Activated naive CD4-positive, alpha-beta T cell treated with anti-CD3 and anti-CD28 coated beads for 36 hours (primary cell): ENCODE results near the gene KLF18. TPM values are rescaled to one million over a fixed set of nuclear protein-coding genes. Genes with fewer than 3 reads are reported as not detected.
"Not testable (repeated sequence)": the region's sequence is repeated elsewhere in the genome, so short reads cannot be mapped to it uniquely, and the experiment has no call there.

Source experiments
- CTCF ChIA-PET: fragments of 350-600 bp; sonication (Branson Sonifier 250); formaldehyde crosslinking; loops from one replicate; lab custom pipeline; 2021; ENCODE audit warnings: antibody characterized with exemption; lab: Charles Lee
- DNase-seq: peaks from one replicate; pipeline ENCODE4 v3.0.0-alpha.2; 2020
- H3K27ac Mint-ChIP-seq: one replicate; pipeline ENCODE4 v1.8.0; 2021; ENCODE audit warnings: mild to moderate bottlenecking, mixed read lengths
- H3K27me3 Mint-ChIP-seq: one replicate; pipeline ENCODE4 v1.8.0; 2021; ENCODE audit warnings: low read depth, mixed read lengths
- H3K36me3 Mint-ChIP-seq: one replicate; pipeline ENCODE4 v1.8.0; 2021; ENCODE audit warnings: low read depth, mixed read lengths
- H3K4me1 Mint-ChIP-seq: one replicate; pipeline ENCODE4 v1.8.0; 2021; ENCODE audit warnings: low read depth, mixed read lengths
- H3K4me3 Mint-ChIP-seq: one replicate; pipeline ENCODE4 v1.8.0; 2021; ENCODE audit warnings: mild to moderate bottlenecking, moderate library complexity, mixed read lengths
- H3K9me3 Mint-ChIP-seq: one replicate; pipeline ENCODE4 v1.8.0; 2021; ENCODE audit warnings: mixed read lengths
- intact Hi-C: fragments of 100-400 bp; cut with micrococcal nuclease; formaldehyde crosslinking; loops from one replicate; pipeline ENCODE4 v1.15.1; 2023
- total RNA-seq, 2 experiments: library from RNA; stranded (reverse); gene quantifications; one replicate each; pipeline ENCODE4 v1.2.3, GENCODE V29; 2021

KLF18 gene
- total RNA-seq, 2 experiments from 2014 or later: not detected

GRCh38 chr1:44144962-44145756 is 3.7 kb upstream of the KLF18 start:
- peaks cover 6% of the 10 kb centered on the region for H3K27me3 Mint-ChIP-seq
- no peaks in the 10 kb centered on the region for H3K4me1 Mint-ChIP-seq
- H3K27ac Mint-ChIP-seq: no peak overlapping the region
- H3K9me3 Mint-ChIP-seq: peaks cover 23% of the 10 kb centered on the region
- peaks cover 2% of the 10 kb centered on the region for H3K36me3 Mint-ChIP-seq
- no peak overlapping the region for H3K4me3 Mint-ChIP-seq
- intact Hi-C loops: no loop called here
- no peak for DNase-seq
- CTCF ChIA-PET: no interaction called here

DNA sequence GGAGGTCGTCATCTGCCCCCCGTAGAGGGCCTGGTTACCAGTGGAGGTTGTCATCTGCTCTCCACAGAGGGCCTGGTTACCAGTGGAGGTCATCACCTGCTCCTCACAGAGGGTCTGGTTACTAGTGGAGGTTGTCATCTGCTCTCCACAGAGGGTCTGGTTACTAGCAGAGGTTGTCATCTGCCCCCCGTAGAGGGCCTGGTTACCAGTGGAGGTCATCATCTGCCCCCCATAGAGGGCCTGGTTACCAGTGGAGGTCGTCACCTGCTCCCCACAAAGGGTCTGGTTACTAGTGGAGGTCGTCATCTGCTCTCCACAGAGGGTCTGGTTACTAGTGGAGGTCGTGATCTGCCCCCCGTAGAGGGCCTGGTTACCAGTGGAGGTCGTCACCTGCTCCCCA is 1.9 kb downstream of the KLF18 start:
- H3K4me1 Mint-ChIP-seq, H3K9me3 Mint-ChIP-seq, H3K27ac Mint-ChIP-seq, H3K36me3 Mint-ChIP-seq, CTCF ChIA-PET, H3K4me3 Mint-ChIP-seq, intact Hi-C loops, DNase-seq, H3K27me3 Mint-ChIP-seq: not testable (repeated sequence)

DNA sequence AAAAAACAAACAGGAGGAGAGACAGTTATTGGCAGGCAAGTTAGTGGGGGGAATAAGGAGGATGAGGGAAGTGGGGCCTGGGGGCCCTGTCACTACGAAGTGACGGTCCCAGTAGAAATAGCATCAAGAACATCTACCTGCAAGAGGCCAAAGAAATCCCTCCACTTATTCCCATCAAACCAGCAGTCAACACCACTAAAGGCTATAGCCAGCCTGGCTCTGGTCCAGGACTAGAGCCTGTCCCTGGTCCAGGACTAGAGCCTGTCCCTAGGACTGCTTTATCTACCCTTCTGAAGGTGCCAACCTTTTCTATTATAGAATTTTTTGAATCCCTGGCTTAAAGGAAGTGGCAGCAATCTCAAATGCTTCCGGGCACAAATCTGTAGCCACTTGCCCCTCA is 3.2 kb downstream of the KLF18 start:
- H3K27me3 Mint-ChIP-seq: no peaks in the 10 kb centered on the region
- H3K36me3 Mint-ChIP-seq: no peaks in the 10 kb centered on the region
- H3K27ac Mint-ChIP-seq: no peak overlapping the region
- H3K4me3 Mint-ChIP-seq: no peak overlapping the region
- H3K4me1 Mint-ChIP-seq: no peaks in the 10 kb centered on the region
- no peak for DNase-seq
- intact Hi-C loops: no loop called here
- CTCF ChIA-PET: no interaction called here
- no peaks in the 10 kb centered on the region for H3K9me3 Mint-ChIP-seq

- no peaks in the 10 kb centered on the region for H3K4me1 Mint-ChIP-seq
- no peak overlapping the region for H3K4me3 Mint-ChIP-seq
- no peaks in the 10 kb centered on the region for H3K9me3 Mint-ChIP-seq
- H3K27me3 Mint-ChIP-seq: peaks cover 3% of the 10 kb centered on the region
- CTCF ChIA-PET: interaction anchor here (0.6 kb wide), 1 partner anchor 42 kb away, joined by 3 read pairs; no protein-coding TSS in a partner anchor
- no peak overlapping the region for H3K27ac Mint-ChIP-seq
- intact Hi-C loops: no loop called here
- H3K36me3 Mint-ChIP-seq: no peaks in the 10 kb centered on the region
- no peak for DNase-seq
Measured at GRCh38 chr1:44135886-44136285, 5.5 kb downstream of the KLF18 start.

GRCh38 chr1:44134071-44134920 is 7.1 kb downstream of the KLF18 start:
- peaks cover 6% of the 10 kb centered on the region for H3K27me3 Mint-ChIP-seq
- H3K4me1 Mint-ChIP-seq: no peaks in the 10 kb centered on the region
- intact Hi-C loops: no loop called here
- no peaks in the 10 kb centered on the region for H3K36me3 Mint-ChIP-seq
- DNase-seq: no peak
- CTCF ChIA-PET: no interaction called here
- no peak overlapping the region for H3K4me3 Mint-ChIP-seq
- no peak overlapping the region for H3K27ac Mint-ChIP-seq
- H3K9me3 Mint-ChIP-seq: no peaks in the 10 kb centered on the region

- intact Hi-C loops: no loop called here
- CTCF ChIA-PET: no interaction called here
- Mint-ChIP-seq H3K9me3 (no peaks in the 10 kb centered on the region), H3K27me3 (peaks cover 10% of the 10 kb centered on the region), H3K4me1 (peaks cover 2% of the 10 kb centered on the region), H3K4me3 (no peak overlapping the region), H3K36me3 (no peaks in the 10 kb centered on the region), H3K27ac (no peak overlapping the region)
- DNase-seq: no peak
Measured at GRCh38 chr1:44131411-44131810, 10.0 kb downstream of the KLF18 start.

GRCh38 chr1:44129616-44130500 is 11.6 kb downstream of the KLF18 start:
- H3K27ac Mint-ChIP-seq: no peak overlapping the region
- H3K4me1 Mint-ChIP-seq: peaks cover 2% of the 10 kb centered on the region
- H3K9me3 Mint-ChIP-seq: no peaks in the 10 kb centered on the region
- intact Hi-C loops: no loop called here
- CTCF ChIA-PET: interaction anchor here (0.6 kb wide), 1 partner anchor 110 kb away, joined by 3 read pairs; no protein-coding TSS in a partner anchor
- no peaks in the 10 kb centered on the region for H3K36me3 Mint-ChIP-seq
- H3K27me3 Mint-ChIP-seq: peaks cover 13% of the 10 kb centered on the region
- no peak for DNase-seq
- H3K4me3 Mint-ChIP-seq: no peak overlapping the region

DNA sequence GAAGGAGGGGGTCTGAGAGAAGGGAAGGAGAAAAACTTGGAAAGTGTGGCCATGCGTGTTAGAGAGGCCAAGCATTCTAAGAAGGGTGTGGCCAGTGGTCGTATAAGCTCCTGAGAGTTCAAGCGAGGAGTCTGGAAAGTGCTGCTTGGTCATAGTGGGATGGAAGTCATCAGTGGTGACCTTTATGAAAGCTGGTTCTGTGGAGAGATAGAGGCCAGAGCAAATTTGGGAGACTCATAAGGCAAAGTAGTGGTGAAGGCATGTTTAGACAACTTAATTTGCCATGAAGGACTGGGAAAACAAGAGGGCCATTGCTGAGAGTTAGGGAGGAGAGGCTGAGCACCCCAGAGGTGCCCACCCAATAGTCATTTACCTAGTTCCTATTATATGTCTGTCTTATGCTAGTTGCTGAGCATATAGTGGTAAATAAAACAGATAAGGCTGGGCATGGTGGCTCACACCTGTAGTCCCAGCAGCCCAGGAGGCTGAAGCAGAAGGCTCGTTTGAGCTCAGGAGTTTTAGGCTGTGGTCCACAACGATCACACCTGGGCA is 21.0 kb downstream of the KLF18 start:
- CTCF ChIA-PET: no interaction called here
- no peak for DNase-seq
- Mint-ChIP-seq H3K27me3 (peaks cover 6% of the 10 kb centered on the region), H3K4me3 (no peak overlapping the region), H3K9me3 (no peaks in the 10 kb centered on the region), H3K36me3 (no peaks in the 10 kb centered on the region), H3K4me1 (no peaks in the 10 kb centered on the region), H3K27ac (no peak overlapping the region)
- intact Hi-C loops: no loop called here

- Mint-ChIP-seq H3K9me3 (no peaks in the 10 kb centered on the region), H3K36me3 (no peaks in the 10 kb centered on the region), H3K27me3 (peaks cover 6% of the 10 kb centered on the region), H3K4me1 (no peaks in the 10 kb centered on the region), H3K27ac (no peak overlapping the region), H3K4me3 (no peak overlapping the region)
- intact Hi-C loops: no loop called here
- no peak for DNase-seq
- CTCF ChIA-PET: no interaction called here
Measured at GRCh38 chr1:44119525-44119924, 21.9 kb downstream of the KLF18 start.

GRCh38 chr1:44118682-44119081 is 22.7 kb downstream of the KLF18 start, which contains the start of gene KLF17:
Gene KLF17 (plus strand): TSS chr1:44118821. CDS start chr1:44118908, 87 bp downstream.
- no peak for DNase-seq
- Mint-ChIP-seq H3K27ac (no peak within 1 kb of the TSS), H3K36me3 (no peaks in the 10 kb centered on the region), H3K4me1 (no peaks in the 10 kb centered on the region), H3K4me3 (no peak within 1 kb of the TSS), H3K27me3 (peaks cover 6% of the 10 kb centered on the region), H3K9me3 (no peaks in the 10 kb centered on the region)
- intact Hi-C loops: no loop called here
- CTCF ChIA-PET: no interaction called here

DNA sequence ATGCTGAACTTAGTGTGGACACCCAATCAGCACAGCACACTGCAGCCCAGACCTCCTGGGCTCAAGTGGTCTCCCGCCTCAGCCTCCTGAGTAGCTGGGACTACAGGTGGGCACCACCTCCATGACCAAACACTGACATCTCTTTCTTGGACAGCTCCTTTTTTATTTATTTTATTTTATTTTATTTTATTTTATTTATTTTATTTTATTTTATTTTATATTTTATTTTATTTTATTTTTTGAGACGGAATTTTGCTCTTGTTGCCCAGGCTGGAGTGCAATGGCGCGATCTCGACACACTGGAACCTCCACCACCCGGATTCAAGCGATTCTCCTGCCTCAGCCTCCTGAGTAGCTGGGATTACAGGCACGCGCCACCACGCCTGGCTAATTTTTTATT is 24.2 kb downstream of the KLF18 start:
- CTCF ChIA-PET, intact Hi-C loops: not testable (repeated sequence)

DNA sequence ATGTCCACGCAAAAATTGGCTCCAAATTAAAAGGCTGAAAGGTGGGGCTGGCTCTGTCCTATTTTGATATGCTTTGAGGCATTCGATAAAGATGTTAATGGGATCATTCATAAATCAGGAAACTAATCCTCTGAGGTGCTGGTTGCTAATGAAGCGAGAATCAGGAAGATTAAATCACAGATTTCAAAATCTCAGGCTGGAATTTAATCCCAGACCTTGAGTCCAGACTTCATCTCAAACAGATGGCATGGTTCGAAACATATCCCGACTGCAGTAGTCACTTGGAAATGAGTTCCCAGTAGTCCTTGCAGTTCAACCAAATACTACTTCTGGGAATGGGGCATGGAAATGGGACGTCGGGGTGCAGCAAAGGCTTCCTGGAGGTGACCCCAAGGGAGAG is 27.3 kb downstream of the KLF18 start:
- Mint-ChIP-seq H3K9me3 (no peaks in the 10 kb centered on the region), H3K27me3 (no peaks in the 10 kb centered on the region), H3K27ac (no peak overlapping the region), H3K4me3 (no peak overlapping the region), H3K36me3 (no peaks in the 10 kb centered on the region), H3K4me1 (no peaks in the 10 kb centered on the region)
- intact Hi-C loops: no loop called here
- DNase-seq: no peak
- CTCF ChIA-PET: no interaction called here

More for the DNA sequence above, 24.2 kb downstream of the KLF18 start:
- H3K4me3 Mint-ChIP-seq, H3K27ac Mint-ChIP-seq, DNase-seq, H3K36me3 Mint-ChIP-seq, H3K9me3 Mint-ChIP-seq, H3K4me1 Mint-ChIP-seq, H3K27me3 Mint-ChIP-seq: not testable (repeated sequence)
